Inflammatory macrophage treated with lipopolysaccharide for 4 hours (primary cell): ENCODE measurements around the gene CFAP107.
"Not testable (repeated sequence)": the region's sequence is repeated elsewhere in the genome, so short reads cannot be mapped to it uniquely, and the experiment has no call there.

ENCODE experiments used
- DNase-seq: peaks from one replicate; pipeline ENCODE4 v3.0.0-alpha.2; 2020

CFAP107 gene

DNA sequence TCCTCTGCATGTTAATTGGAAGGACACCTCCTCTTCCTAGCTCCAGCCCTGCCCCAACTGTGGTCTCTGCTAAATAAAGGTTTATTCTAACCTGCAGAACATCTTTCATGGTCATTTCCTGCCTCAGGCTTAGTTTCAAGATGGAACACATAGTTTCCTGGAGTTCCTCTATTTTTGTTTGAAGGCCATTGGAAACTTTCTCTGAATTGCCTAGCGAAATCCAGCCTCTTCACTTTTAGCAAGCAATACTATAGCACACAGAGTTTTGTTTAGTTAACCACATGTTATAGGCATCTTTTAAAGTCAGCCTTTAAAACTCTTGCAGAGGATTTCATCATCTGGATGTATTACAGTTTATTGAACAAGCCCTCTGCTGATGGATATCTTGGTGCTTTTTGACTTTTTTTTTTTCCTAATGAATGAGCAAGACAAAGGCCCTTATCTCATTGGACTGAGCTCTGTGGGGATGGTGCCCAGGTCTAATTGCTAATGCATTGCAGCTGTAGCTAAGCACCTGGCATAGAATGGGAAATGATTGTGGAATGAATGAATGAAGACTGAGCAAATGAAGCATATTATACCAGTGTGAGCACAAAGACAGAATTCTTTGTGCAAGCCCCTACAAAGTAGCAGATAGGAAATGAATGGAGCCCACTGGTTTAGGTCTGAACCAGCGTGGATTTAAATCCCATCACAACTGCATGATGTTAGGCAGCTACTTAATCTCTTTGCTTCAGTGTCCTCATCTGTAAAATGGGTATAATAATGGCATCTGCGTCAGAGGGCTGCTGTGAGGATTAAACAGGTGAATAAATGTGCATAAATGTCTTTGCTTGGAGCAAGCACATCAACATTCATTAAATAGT, 641 bp upstream of the CFAP107 start:
- DNase-seq, result no peak

DNA sequence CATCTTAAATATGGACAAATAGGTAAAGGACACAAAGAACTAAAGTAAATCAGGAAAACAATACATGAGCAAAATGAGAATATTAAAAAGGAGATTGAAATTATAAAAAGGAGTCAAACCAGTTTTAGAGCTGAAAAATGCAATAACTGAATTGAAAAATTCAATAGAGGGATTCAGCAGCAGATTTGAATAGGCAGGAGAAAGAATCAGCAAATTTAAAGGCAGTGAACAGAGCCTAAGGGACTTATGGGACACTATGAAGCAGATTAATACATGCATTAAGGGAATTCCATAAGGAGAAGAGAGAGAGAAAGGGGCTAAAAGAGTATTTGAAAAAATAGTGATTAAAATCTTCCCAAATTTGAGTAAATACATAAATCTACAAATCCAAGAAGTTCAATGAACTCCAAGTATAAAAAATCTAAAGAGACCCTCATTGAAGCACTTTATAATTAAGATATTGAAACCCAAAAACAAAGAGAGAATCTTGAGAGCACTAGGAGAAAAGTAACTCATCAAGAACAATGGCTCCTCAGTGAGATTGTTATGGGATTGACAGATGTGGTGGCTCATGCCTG, 2.9 kb downstream of the CFAP107 start:
- no peak for DNase-seq

DNA sequence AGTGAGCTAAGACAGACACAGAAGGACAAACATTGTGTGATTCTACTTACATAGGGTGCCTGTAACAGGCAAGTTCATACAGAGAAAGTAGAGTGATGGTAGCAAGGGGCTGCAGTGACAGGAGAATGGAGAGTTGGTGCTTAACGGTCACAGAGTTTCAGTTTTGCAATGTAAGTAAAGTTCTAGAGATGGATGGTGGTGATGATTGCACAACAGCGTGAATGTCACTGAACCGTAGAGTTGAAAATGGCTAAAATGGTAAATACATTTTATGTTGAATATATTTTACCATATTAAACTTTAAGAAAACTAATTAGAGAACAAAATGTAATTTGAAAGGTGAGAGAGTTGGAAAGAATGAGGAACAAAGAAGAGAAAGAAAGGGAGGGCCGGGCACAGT, 8.7 kb downstream of the CFAP107 start:
- no peak for DNase-seq

DNA sequence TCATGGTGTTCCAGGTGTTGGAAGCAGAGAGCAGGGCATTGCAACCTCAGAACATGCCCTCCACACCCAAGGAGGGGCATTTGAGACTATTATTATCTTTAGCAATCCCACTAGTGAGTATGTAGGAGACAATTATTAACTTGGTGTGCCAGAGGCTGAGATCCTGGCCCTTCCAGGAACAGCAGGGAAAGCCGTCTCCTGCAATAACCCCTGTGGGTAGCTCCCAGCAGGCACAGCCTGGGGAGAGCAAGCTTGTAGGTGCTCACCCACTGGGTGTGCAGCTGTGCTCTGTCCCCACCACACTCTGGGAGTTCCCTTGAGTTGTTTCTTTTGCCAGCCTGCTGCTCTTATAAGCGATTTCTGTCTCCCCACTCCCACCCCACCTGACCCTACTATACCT, 10.3 kb downstream of the CFAP107 start:
- no peak for DNase-seq

DNA sequence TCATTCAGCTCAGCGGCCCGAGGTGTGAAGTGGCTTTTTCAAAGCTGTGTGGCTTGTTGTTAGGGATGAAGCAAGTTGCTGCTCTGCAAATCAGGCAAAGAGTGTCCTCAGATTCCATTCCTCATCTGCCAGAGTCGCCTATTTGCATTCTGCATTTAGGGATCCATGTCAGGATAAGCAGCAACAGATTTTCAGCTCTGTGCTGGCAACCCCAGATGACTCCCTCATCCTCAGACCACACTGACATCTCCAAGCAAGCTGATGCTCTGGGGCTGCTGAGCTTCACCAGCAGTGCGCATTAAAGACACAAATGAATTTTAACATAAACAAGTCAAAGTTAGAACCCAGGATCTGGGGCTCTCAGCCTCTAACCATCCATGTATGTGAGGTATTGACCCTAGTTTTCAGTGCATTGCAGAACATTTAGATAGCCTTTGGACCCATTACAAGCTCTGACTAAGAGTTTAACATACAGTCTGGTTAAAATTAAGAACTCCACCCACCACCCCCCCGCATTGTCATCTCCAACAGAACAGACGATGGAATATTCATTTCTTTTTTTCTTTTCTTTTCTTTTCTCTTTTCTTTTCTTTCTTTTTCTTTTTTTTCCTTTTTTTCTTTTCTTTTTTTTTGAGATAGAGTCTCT, 10.9 kb downstream of the CFAP107 start:
- DNase-seq, result no peak

DNA sequence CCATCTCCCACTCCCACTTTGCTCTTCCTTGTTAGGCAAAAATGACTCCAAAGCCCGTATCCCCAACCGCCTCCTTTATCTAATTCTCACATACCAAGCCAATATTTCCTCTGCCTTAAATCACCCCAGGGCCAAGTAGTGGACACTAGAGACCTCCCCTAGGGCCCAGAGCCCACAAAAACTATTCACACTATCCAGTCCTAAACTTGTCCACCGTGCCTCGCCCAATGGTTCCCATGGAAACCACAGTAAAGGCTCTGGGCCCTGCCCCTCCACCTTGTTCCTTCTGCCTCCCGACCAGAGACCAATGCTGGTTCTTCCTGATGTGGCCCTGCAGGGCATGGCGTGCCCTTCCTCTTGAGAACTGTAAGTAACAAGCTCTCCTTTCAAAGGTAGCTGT, 11.8 kb downstream of the CFAP107 start:
- DNase-seq, result no peak

DNA sequence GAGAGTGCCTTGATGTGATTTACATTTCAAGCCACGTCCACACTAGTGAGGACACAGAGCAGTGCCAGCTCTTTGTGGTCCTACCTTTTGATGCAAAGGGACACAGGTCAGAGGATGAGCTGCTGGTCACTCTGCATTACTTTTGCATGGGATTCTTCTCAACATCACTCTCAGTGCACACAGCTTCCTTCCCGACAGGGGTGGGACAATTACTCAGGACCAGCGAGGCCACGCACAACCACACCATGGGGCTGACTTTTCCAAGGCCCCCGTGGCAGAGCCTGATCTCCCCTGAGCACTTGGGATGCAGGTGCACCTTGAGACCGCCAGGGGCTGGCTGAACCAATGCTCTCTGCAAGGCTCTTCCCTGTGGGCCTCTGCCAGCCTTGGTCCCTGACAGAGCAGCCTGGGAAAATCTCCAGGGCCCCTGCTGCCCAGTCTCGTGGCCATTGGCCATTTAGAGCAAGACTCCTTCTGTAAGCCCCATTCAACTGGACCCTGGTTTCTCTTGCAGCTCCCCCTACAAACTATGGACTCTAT, 14.3 kb downstream of the CFAP107 start:
- no peak for DNase-seq

DNA sequence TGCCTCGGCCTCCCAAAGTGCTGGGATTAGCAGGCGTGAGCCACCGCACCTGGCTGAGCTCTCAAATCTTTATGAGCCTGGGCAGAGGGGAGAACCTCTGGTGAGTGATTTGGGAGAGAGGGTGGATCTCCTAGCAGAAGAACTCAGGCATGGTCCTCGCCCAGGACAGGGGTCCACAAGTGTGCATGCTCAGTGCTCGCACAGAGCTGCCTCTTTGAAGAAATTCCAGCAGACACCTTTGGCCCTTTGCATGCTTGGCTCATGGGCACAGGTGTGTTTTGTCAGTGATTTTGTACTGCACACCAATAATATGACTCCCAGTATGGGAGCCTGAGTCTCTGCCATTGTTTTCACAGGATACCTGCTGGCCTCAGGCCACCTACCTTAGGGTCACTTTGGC, 15.8 kb downstream of the CFAP107 start:
- no peak for DNase-seq

DNA sequence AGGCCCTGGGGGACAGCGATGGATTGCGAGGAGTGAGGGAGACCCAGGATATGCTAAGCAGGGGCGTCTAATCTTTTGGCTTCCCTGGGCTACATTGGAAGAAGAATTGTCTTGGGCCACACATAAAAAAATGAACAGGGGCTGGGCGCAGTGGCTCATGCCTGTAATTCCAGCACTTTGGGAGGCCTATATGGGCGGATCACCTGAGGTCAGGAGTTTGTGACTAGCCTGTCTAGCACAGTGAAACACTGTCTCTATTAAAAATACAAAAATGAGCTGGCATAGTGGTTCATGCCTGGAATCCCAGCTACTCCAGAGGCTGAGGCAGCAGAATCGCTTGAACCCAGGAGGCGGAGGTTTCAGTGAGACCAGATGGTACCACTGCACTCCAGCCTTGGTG, 16.8 kb downstream of the CFAP107 start:
- no peak for DNase-seq

DNA sequence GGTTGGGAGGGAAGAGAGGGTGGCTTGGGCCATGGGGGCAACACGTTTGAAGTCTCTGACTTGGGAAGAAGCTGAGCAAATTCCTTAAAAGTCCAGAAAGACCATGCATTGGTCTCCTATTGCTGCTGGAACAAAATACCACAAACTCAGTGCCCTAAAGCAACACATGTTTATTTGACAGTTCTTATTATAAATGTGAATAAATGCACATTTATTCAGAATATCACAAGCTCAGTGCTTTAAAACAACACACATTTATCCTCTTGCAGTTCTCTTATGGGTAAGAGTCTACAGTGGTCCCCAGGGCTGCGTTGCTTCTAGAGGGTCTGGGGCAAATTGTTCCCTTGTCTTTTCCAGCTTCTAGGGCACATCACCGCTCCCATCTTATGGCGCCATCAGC, 17.5 kb downstream of the CFAP107 start:
- no peak for DNase-seq

DNA sequence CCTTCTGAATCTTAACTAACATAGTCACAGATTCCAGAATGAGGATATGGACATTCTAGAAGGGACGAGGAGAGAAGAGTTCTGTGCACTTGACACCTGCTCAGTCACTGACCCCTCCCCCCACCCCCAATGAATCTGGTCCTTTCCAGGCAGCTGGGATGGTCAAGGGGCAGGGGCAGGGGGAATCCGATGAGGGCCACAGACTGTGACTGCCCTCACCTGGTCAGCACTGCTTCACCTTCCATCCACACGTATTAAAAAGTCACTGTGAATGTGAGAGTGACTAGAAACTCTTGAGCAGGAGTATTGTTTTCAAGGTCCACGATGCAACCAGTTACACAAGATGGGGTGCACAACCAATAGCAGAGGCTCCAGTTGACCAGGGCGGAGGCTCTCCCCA, 18.0 kb downstream of the CFAP107 start:
- DNase-seq, result no peak

DNA sequence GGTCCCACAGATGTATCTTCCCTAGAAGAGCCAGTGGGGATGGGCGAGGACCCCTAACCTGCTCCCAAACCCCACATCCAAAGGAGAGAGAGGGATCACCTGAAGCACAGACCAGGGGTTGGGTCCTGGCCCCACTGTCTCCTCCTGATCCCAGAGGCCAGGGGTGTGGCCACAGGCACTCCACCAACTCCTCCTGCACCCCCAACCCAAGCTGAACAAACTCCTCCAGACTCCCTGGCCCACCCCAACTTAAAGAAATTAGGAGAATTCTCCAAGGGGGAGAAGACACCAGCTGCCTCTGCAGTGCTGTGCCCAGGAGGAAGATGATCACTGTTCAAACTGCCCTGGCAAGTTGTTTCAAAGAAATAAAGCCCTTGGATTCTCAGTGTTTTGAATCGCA, 23.0 kb downstream of the CFAP107 start:
- no peak for DNase-seq

DNA sequence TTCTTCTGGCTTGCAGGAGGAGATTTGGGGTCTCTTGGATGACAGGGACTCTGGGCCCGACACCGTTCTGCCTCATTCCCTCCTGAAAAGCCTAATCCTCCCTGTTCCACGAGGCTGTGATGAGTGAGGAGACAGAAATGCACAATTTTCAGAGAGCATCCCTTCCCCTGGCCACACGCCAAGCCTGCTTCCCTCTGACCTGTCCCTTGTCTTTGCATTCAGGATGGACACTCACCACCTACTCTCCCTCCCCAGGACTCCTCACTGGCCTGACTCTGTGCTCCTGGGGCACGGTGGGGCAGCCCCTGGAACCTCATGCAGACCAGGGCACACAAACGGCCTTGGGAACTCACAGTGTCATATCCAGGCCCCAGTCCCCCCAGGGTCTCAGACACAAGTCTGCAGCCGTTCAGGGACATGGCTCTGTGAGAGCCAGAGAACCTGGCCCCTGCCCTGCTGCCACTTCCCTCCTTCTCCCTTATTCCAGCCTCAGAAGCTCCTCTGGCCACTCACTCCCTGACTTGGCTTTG, 24.0 kb downstream of the CFAP107 start:
- no peak for DNase-seq

DNA sequence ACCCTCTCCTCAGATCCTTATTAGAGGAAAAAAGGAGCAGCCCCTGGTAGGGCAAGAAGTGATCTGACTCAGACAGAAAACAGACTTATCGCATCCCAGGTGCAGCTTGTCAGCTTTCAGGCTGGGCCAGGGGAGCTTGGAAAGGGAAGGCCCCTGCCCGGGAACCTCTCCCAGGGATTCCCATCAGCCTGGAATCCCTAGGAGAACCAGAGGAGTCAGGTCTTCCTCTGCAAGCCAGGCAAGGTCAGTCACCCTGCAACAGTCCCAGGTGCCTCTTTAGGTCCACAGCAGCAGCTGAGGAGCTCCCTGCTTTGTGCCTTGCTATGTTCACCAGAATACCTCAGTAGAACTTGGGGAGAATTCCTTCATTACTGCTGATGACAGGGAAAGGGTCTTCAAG, 24.6 kb downstream of the CFAP107 start:
- DNase-seq, result no peak

DNA sequence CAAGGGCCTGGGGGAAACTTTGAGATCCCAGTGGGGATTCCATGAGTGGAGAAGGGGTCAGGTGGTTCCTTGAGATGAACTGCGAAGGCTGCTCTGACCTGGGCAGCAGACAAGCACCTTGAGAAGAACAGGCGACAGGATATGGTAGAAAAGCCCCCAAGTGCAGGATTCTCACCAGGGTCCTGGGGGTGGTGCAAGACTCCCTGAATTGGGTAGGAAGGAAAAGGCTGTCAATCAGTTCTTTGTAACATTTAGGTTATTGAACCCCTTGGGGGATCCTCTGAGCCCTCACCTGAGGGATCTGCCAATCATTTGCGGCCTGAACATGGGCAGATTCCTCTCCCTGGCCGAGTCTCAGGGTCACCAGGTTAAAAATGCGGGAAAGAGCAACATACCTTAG, 25.2 kb downstream of the CFAP107 start:
- no peak for DNase-seq

DNA sequence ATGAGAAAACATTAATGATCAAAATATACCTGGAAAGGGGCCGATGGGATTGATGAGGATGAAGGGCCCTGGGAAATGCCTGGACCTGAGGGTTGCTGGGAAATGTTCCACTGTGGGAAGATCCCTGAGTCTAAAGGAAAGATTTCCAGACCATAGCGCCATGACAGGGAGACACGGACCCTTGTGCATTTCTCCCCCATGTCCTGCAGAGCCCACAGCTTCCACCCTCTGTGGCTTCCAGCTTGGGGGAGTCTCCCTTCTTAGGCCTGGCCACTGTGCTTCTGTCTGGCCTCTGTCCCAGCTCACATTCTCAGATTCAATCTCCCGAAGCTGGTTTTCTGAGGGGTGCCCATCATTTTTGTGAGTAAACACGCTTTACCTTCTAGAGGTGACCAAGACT, 26.5 kb downstream of the CFAP107 start:
- DNase-seq, result no peak

DNA sequence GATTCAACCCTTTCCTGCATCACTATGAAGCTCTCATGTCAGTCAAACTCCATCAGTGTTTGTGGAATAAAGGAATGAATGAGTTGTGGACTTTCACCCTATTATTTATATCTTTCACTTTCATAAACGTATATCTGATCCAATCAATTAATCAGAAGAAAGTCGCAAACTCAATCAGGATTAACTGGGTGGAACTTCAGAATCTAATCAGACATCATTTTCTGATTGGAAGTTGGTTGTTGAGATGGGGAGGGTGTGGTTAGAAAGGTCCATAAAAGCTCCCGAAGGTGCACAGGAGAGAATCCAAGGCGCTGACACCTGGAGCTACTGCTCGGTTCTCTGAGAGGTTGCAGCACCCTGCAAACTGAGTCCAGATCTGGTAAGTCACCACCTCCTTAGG, 27.4 kb downstream of the CFAP107 start, which contains the start of gene PRAMEF12:
PRAMEF12 (plus strand) TSS at position 301 of the 400 bp plus-strand sequence. CDS start 1,130 bp downstream, outside the sequence.
- no peak for DNase-seq

DNA sequence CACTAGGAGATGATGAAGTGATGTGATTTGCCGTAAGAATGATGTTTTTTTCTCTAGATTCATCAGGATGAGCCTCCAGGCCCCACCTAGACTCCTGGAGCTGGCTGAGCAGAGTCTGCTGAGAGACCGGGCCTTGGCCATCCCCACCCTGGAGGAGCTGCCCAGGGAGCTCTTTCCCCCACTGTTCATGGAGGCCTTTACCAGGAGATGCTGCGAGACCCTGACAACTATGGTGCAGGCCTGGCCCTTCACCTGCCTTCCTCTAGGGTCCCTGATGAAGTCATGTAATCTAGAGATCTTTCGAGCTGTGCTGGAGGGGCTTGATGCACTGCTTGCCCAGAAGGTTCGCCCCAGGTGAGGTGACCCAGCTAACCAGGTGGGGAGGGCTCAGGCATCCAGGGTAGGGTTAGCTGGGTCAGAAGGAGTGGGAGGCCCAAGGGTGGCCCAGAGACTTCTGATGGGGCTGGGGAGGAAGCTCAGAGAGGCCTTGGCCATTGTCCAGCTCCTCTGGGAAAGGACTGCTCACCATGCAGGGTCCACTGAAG, 28.9 kb downstream of the CFAP107 start:
- no peak for DNase-seq

DNA sequence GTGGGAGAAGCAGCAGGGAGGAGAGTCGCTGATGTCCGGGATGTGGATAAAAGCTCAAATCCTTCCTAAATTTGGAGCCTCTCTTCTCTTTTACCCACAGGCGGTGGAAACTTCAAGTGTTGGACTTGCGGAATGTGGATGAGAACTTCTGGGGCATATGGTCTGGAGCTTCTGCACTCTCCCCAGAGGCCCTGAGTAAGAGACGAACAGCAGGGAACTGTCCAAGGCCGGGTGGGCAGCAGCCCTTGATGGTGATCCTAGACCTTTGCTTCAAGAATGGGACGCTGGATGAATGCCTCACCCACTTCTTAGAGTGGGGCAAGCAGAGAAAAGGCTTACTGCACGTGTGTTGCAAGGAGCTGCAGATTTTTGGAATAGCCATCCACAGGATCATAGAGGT, 29.4 kb downstream of the CFAP107 start:
- no peak for DNase-seq

DNA sequence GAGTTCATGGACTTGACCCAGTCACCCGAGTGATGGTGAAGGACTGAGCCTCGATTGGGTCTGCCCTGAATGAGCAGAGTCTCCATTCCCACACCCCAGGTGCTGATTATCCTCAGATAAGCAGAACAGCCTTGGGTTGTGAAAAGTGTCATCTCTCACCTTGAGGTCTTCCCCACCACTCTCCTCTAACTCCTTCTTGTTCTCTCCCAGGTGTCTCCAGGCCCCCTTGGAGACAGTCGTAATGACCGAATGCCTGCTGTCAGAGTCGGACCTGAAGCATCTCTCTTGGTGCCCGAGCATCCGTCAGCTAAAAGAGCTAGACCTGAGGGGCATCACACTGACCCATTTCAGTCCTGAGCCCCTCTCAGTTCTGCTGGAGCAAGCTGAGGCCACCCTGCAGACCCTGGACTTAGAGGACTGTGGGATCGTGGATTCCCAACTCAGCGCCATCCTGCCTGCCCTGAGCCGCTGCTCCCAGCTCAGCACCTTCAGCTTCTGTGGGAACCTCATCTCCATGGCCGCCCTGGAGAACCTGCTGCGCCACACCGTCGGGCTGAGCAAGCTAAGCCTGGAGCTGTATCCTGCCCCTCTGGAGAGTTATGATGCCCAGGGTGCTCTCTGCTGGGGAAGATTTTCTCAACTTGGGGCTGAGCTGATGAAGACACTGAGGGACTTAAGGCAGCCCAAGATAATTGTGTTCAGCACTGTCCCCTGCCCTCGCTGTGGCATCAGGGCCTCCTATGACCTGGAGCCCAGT, 31.0 kb downstream of the CFAP107 start:
- no peak for DNase-seq

DNA sequence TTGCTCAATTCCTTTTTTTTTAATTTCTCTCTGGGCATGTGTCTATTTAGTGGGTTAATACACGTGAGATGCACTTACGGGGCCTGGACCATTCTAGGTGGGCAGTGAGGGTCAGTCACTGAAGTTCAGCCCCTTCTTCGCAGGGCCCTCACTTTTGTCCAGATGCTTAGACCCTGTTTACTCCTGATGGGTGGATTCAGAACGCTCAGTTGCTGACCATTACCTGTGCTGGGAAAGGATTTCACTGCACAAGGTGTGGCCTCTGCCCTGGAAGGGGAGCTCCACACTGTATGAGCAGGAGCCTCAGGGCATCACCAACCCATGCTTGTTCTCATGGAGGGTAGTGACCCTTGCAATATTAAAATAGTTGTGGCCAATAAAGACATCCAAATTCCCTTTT, 32.1 kb downstream of the CFAP107 start:
- no peak for DNase-seq

DNA sequence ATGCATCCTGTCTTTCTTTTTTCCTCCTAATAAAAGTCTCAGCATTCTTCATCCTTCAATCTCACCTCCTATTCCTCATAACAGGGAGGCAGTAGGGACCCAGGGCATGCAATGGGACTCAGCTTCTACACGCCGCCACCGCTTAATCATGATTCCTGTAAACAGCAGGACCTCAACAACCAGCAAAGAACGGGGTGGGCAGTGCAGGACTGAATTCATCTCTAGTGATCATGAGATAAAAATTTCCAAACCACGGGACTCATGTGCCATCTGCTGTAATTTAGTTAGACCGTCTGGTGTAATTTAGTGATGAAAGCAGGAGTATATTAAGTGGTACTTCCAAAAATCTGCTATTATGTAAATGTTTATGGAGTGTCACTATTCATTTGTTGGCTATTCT, 32.9 kb downstream of the CFAP107 start:
- no peak for DNase-seq

DNA sequence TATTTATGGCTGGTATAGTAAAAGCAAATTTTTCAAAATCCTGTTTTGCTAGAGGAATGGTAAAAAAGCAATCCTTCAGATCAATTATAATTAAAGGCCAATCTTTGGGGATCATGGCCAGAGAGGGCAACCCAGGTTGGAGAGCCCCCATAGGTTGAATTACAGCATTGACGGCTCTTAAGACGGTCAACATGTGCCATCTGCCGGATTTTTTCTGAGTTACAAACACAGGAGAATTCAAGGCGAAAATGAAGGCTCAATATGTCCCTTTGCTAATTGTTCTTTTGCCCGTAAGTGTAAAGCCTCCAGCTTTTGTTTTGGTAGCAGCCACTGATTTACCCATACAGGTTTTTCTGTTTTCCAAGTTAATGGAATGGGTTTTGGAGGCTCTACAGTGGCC, 35.5 kb downstream of the CFAP107 start:
- DNase-seq, result not testable (repeated sequence)
